ENCODE results near the gene EFNA3. TPM values are rescaled to one million over a fixed set of nuclear protein-coding genes. Genes with fewer than 3 reads are reported as not detected.

The EFNA3 gene
- total and polyA plus RNA-seq, 9 of the 15 experiments (the other 6 are each of a cell fraction or from before 2014, with no cell fraction given) = 0.59 to 7.9 (median 4.7) TPM

DNA sequence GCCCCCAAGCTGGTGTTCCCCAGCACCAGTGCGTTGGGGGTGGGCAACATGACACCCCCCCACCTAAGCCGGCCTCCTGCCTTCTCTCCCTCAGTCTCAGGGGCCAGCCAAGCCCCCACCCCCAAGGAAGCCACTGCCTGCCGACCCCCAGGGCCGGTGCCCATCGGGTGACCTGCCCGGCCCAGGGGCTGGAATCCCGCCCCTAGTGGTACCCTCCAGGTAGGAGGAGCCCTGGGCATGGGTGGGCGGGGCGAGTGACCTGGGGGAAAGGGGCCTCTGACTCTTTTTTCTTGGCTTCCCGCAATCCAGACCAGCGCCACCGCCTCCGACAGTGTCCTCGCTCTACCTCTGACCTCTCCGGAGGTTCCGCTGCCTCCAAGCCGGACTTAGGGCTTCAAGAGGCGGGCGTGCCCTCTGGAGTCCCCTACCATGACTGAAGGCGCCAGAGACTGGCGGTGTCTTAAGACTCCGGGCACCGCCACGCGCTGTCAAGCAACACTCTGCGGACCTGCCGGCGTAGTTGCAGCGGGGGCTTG is 16.4 kb upstream of the EFNA3 start:
- Histone ChIP-seq H2AFZ (ENCODE audit: low read depth, low read length) (no peak overlapping the region), H3K4me2 (ENCODE audit: insufficient read depth, low read length) (no peak overlapping the region), H3K9ac (ENCODE audit: insufficient read depth in 1 of 2, low read depth in 2 of 2, low read length in 2 of 2) (peak overlapping the region in 1 of 2 experiments; percentile 61; a peak in 2 of 4 replicates), H3K36me3 (ENCODE audit: control insufficient read depth, insufficient read depth, low read length) (peaks cover 38% of the 10 kb centered on the region; the same call in 2 of the 3 replicates), H4K20me1 (replicated peaks; ENCODE audit: control insufficient read depth, insufficient read depth, low read length) (no peaks in the 10 kb centered on the region; the same call in 1 of the 2 replicates), H3K9me1 (ENCODE audit: control insufficient read depth, insufficient read depth, low read length) (peaks cover 7% of the 10 kb centered on the region), H3K27ac (ENCODE audit: extremely low read depth, low read depth, low read length) (no peak overlapping the region), H3K4me3 (no peak overlapping the region), H3K9me3 (replicated peaks; ENCODE audit: control insufficient read depth, insufficient read depth, low read depth, low read length) (no peaks in the 10 kb centered on the region), H3K27me3 (ENCODE audit: control insufficient read depth in 2 of 2, insufficient read depth in 2 of 2, low read length in 2 of 2) (no peaks in the 10 kb centered on the region), H3K79me2 (ENCODE audit: control insufficient read depth, insufficient read depth, low read length) (peaks cover 9% of the 10 kb centered on the region; the same call in 2 of the 3 replicates), H3K4me1 (replicated peaks in 1 of 2; ENCODE audit: control insufficient read depth in 2 of 2, insufficient read depth in 2 of 2, low read length in 2 of 2) (peaks cover 27 to 61% of the 10 kb centered on the region in 2 experiments)
- in situ Hi-C loops (cut with MboI) = loop anchor here (5.0 kb wide), 1 partner anchor 105 kb away; the partner anchor contains the start of gene PBXIP1
- BruUV-seq (replicated peaks) = no TSS peak
- DNase-seq (ENCODE audit: extremely low read depth in 1 of 4, low spot score in 3 of 4) = peak in 1 of 4 experiments; percentile 22
- 65% methylated on average over 23 of the region's 29 CpGs for WGBS (ENCODE audit: insufficient coverage, low coverage, missing lambda C conversion rate)
- intact Hi-C loops (cut with micrococcal nuclease) = loop anchor here (1.0 to 5.0 kb wide), 4 partner anchors 22 to 503 kb away; partner anchors contain the start of genes CKS1B, SHC1 and UBE2Q1
- FAIRE-seq = no peak
- ChIA-PET CTCF (ENCODE audit: low intra/inter-chr PET ratio) (interaction anchor here (0.7 to 4.0 kb wide), 10 partner anchors 16 to 583 kb away, joined by 3 to 153 read pairs (median 6); partner anchors contain the start of genes EFNA3 and UBE2Q1), POLR2A (interaction anchor here (0.6 to 1.4 kb wide), 8 partner anchors 23 to 884 kb away, joined by 3 to 4 read pairs (median 3); partner anchors contain the start of gene FLAD1)
- ATAC-seq = no peak
- TF ChIP-seq, protein P1, sequence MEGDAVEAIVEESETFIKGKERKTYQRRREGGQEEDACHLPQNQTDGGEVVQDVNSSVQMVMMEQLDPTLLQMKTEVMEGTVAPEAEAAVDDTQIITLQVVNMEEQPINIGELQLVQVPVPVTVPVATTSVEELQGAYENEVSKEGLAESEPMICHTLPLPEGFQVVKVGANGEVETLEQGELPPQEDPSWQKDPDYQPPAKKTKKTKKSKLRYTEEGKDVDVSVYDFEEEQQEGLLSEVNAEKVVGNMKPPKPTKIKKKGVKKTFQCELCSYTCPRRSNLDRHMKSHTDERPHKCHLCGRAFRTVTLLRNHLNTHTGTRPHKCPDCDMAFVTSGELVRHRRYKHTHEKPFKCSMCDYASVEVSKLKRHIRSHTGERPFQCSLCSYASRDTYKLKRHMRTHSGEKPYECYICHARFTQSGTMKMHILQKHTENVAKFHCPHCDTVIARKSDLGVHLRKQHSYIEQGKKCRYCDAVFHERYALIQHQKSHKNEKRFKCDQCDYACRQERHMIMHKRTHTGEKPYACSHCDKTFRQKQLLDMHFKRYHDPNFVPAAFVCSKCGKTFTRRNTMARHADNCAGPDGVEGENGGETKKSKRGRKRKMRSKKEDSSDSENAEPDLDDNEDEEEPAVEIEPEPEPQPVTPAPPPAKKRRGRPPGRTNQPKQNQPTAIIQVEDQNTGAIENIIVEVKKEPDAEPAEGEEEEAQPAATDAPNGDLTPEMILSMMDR (IDR thresholded peaks at IDR 0.05 in 2 of 3, conservative IDR thresholded peaks at IDR 0.05 in 1 of 3; ENCODE audit: insufficient read depth in 2 of 3, low read depth in 1 of 3, low read length in 3 of 3) = 0 out of 6 replicates have a peak, but pooled peaks of 2 of the 3 experiments have one; percentile 1
- no peak for TF ChIP-seq TRIM24 (IDR thresholded peaks at IDR 0.05)
- peak; percentile 97 for TF ChIP-seq ZBTB33 (CRISPR knock-in tag; IDR thresholded peaks at IDR 0.05)
- TF ChIP-seq FOXM1 (IDR thresholded peaks at IDR 0.05; ENCODE audit: low read depth) = no peak
- 0 out of 2 replicates have a peak, but pooled peaks have one; percentile 23 for TF ChIP-seq FOXM1 (CRISPR knock-in tag; IDR thresholded peaks at IDR 0.05; ENCODE audit: low read depth)
- no peak for TF ChIP-seq RBM15 (IDR thresholded peaks at IDR 0.05; ENCODE audit: insufficient read depth, low read length)
- 0 out of 2 replicates have a peak, but pooled peaks have one; percentile 13 for TF ChIP-seq NR3C1 (CRISPR knock-in tag; IDR thresholded peaks at IDR 0.05)
- TF ChIP-seq MBD1 (CRISPR knock-in tag; IDR thresholded peaks at IDR 0.05) = 0 out of 2 replicates have a peak, but pooled peaks have one; percentile 13
